GM19438 (cell line): ENCODE results near the gene IQCE.
"Not testable (repeated sequence)": the region's sequence is repeated elsewhere in the genome, so short reads cannot be mapped to it uniquely, and the experiment has no call there.

ENCODE experiments used
- ATAC-seq: cut with Tn5 transposase; IDR thresholded peaks from one replicate; pipeline ENCODE4 v1.9.1; 2021; ENCODE audit warnings: low read depth; ENCODE audit not compliant: unreplicated experiment

Gene IQCE

DNA sequence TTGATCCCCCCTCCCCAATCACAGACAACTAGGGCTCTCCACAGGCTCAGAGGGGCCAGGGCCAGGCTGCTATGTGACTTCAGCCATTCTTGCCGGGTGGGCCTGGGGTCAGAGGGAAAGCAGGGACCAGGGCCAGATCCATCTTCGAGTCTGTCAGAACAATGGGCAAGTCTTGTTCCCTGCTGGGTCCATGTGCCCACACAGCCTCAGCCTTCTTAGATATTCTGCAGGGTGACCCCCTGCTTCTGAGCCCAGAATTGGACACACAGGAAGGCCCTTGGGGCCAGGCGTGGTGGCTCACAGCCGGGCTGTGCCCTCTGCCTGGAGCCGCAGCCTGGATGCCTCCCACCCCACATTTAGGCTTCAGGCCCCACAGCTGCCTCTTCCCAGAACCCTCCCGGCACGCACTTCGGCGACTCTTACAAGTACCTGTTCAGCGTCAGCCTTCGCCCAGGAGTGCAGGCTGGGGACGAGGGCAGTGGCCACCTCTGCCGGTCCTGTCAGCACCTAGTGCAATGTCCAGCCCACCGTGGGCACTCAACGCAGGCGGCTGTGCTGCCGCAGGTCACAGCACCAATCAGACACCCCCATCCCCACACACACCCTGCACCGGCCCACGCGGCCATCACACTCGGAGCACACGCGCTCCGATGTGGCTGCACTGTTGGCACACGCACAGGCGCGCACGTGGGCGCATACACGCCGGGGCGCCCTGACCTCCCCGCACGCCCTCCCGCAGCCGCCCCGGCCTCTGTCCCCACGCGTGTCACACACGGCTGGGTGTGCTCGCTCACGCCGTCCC is 27.6 kb upstream of the IQCE start:
- ATAC-seq: not testable (repeated sequence)

DNA sequence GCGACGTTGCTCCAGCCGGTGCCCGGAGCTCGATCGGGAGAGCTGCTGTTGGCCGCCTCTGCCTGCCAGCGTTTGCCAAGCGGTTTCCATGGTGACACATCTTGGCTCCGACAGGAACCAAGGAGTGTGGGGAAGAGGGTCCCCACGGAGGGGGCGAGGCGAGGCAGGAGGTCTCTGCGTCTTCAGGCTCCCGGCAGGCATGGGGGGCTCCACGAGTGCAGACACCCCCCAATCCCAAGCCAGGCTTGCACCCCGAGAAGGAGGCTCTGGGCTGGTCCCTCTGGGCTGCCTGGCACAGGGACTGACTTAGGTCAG is 27.0 kb upstream of the IQCE start:
- not testable (repeated sequence) for ATAC-seq

GRCh38 chr7:2532199-2532772 is 26.5 kb upstream of the IQCE start:
- ATAC-seq: not testable (repeated sequence)

DNA sequence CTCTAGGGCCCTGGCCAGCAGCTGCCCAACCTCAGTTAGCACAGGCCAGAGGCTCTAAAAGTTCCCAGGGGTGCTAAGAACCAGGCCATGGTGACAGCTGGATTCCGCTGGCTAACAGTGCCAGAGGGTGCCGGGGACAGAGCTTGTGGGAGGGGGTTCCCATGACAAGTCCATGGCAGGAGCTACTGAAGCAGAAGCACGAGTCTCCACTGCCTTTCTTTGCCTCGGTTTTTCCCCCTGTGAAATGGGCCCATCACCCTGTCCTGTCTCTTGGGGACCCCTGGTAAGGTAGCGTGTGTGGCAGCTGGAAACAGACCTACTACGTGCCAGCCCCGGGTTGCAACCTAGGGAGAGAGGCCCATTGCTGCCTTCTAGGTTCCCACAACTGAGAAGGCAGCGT is 26.0 kb upstream of the IQCE start:
- not testable (repeated sequence) for ATAC-seq

GRCh38 chr7:2533566-2533965 is 25.2 kb upstream of the IQCE start:
- not testable (repeated sequence) for ATAC-seq

DNA sequence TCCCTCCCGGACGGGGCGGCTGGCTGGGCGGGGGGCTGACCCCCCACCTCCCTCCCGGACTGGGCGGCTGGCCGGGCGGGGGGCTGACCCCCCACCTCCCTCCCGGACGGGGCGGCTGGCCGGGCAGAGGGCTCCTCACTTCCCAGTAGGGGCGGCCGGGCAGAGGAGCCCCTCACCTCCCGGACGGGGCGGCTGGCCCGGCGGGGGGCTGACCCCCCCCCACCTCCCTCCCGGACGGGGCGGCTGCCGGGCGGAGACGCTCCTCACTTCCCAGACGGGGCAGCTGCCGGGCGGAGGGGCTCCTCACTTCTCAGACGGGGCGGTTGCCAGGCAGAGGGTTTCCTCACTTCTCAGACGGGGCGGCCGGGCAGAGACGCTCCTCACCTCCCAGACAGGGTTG is 24.6 kb upstream of the IQCE start:
- not testable (repeated sequence) for ATAC-seq

DNA sequence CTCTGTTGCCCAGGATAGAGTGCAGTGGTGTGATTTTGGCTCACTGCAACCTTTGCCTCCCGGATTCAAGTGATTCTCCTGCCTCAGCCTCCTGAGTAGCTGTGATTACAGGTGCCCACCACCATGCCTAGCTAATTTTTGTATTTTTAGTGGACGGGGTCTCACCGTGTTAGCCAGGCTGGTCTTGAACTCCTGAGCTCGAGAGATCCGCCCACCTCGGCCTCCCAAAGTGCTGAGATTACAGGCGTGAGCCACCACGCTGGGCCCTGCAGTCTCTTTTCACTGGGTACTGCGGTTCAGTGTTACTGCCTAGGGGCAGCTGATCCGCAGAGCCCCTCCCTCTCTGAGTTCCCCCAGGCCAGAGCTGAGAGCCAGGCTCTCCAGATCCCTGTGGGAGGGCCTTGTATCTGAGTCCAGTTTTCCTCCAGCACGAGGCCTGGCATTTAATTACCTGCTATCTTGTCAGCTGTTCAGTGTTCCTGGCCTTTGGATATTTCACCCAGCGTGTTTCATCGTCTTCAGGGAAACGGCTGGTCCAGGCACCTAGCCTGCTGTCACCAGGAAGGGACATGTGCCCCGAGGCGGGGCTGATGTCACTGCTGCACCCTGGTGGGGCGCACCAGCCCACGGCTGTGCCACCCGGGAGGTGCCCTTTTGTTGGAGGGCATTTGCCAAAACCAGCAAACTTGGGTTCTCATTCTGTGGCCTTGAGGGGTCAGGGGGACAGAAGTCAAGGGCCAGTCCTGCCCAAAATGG is 22.7 kb upstream of the IQCE start:
- ATAC-seq: not testable (repeated sequence)

DNA sequence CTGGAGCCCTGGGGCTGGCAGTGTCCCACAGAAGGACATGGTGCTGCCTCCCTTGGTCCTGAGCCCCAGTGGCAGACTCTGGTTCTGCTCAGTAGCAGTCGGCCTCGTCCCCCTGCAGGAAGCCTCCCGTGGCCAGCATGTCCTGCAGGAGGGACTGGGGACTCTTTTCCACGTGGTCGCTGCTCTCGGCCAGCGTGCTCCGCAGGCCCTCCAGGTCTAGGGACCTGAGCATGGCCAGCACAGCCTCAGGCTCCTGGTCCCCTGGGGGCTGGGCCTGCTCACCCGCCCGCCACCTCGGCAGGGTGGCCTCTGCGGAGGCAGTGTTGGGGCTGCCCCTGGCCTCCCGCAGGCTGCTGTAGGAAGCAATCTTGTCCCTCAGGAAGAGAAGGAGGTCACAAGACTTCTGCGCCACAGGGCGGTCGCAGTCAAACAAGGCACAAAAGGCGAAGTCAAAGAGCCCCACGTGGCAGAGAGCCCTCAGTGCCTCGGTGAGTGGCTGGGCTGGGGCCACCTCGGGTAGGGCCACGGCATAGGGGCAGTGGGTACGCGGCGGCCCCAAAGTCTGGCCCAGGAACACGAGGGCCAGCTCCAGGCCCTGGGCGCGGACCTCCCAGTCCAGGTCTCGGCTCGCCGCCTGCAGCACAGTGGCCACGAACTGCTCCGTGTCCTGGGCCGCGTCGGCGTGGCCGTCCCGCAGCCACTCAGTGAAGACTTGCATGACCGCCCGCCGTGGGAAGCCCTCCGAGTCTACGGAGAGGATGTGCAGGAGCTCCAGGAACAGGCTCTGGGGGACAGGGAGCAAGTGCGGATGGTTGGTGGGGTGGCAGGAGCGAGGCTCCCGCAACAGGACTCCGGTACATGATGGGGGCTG is 20.6 kb upstream of the IQCE start:
- no peak for ATAC-seq

GRCh38 chr7:2539031-2539911 is 19.5 kb upstream of the IQCE start:
- ATAC-seq: no peak

DNA sequence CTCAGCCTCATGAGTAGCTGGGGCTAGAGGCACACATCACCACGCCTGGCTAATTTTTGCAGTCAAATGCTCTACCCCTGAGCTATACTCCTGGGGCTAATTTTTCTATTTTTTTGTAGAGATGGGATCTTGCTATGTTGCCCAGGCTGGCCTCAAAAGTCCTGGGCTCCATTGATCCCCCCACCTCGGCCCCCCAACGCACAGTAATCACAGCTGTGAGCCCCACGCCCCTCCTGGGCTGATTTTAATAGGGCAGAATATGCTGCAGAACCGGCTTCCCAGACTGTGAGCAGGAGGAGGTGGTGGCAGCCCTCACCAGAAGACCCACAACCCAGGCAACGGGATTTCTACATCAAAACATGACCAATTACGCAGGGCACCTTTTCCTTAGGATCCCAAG is 18.6 kb upstream of the IQCE start:
- ATAC-seq: no peak

- no peak for ATAC-seq
Observed at GRCh38 chr7:2540641-2541051, 18.1 kb upstream of the IQCE start.

- ATAC-seq: no peak
Observed at GRCh38 chr7:2541291-2542010, 17.3 kb upstream of the IQCE start.

GRCh38 chr7:2542011-2542915 is 16.5 kb upstream of the IQCE start:
- no peak for ATAC-seq

DNA sequence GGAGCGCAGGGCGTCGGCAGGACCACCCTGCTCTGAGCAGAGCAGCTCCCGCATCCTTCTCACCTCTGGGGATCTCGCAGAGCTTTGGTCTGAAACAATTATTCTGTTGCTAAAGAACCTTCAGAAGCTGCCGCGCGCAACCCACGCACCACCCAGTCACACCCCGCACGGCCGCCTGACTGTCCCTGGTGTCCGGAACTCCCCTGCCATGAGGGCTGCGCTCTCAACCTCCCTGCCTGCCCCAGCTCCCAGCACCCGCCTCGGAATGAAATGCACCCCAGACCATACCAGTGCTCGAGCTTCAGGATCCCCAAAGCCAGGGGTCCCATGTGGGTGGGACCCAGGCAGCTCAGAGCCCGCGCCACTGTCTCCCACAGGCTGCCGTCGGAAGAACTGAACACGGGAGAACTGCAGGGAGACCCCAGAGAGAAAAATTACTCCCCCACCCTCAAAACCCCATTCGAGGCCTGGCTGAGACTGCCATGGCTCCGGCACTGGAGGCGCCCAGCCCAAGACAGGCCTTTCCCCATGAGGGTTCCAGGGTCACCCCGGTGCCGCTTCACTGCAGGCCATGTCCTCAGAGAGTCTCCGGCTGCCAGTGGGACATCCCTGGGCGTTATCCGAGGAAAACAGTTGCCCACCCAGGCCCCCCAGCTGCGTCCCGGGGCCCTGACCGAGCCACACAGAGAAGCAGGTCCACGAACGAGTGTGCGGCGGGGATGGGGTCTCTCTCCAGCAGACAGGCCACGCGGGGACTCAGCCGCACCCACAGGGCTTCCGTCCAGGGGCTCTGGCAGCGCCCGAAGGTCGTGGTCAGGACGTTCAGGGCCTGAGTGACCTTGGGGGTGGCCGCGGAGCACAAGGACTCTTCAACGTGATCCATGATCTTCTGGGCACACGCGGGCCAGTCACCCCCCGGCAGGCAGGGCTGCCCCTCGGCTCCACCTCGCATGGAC is 15.6 kb upstream of the IQCE start:
- no peak for ATAC-seq

- ATAC-seq: no peak
Observed at GRCh38 chr7:2544541-2545188, 14.1 kb upstream of the IQCE start.

- ATAC-seq: no peak
Observed at GRCh38 chr7:2545746-2546425, 12.9 kb upstream of the IQCE start.
